Measurements from ENCODE around the gene ESR2. TPM values are rescaled to one million over a fixed set of nuclear protein-coding genes. Genes with fewer than 3 reads are reported as not detected.
"Not testable (repeated sequence)": the region's sequence is repeated elsewhere in the genome, so short reads cannot be mapped to it uniquely, and the experiment has no call there.

The ESR2 gene
- total RNA-seq, 4 donors from 2014 or later, result 0.59 to 2.4 (median 1.5) TPM

- no peak overlapping the region for H3K4me3 ChIP-seq
- DNase-seq (ENCODE audit: low spot score in 2 of 2), result no peak
- no peak overlapping the region for H3K27ac ChIP-seq
- H3K36me3 ChIP-seq, result peaks cover 0 to 98% (median 19%) of the 10 kb centered on the region in 3 donors
- H3K27me3 ChIP-seq, result no peaks in the 10 kb centered on the region
- TF ChIP-seq EP300 (IDR thresholded peaks at IDR 0.05) (no peak), CTCF (IDR thresholded peaks at IDR 0.05) (no peak), POLR2A (IDR thresholded peaks at IDR 0.05) (no peak)
- 93 to 97% methylated on average over 8 of the region's 8 CpGs for WGBS, 2 donors
- no peaks in the 10 kb centered on the region for H3K9me3 ChIP-seq
- H3K4me1 ChIP-seq, result no peaks in the 10 kb centered on the region
These were observed 81.5 kb downstream of the ESR2 start for GRCh38 chr14:64212666-64213065.

GRCh38 chr14:64210912-64211311, 83.3 kb downstream of the ESR2 start:
- not testable (repeated sequence) for H3K4me3 ChIP-seq, H3K27ac ChIP-seq
- 87% methylated on average over 6 of the region's 6 CpGs for WGBS, 2 donors

GRCh38 chr14:64210216-64210615, 84.0 kb downstream of the ESR2 start:
- Histone ChIP-seq H3K27ac (no peak overlapping the region), H3K36me3 (peaks cover 0 to 73% (median 12%) of the 10 kb centered on the region in 3 donors), H3K4me3 (no peak overlapping the region), H3K27me3 (no peaks in the 10 kb centered on the region), H3K9me3 (no peaks in the 10 kb centered on the region), H3K4me1 (no peaks in the 10 kb centered on the region)
- 91 to 92% methylated on average over 12 of the region's 12 CpGs for WGBS, 2 donors
- TF ChIP-seq EP300 (IDR thresholded peaks at IDR 0.05) (no peak), POLR2A (IDR thresholded peaks at IDR 0.05) (no peak), CTCF (IDR thresholded peaks at IDR 0.05) (no peak)
- DNase-seq (ENCODE audit: low spot score in 2 of 2), result no peak

More at GRCh38 chr14:64210912-64211311, 83.3 kb downstream of the ESR2 start:
- H3K36me3 ChIP-seq, result peaks cover 0 to 80% (median 19%) of the 10 kb centered on the region in 3 donors
- H3K9me3 ChIP-seq; DNase-seq (ENCODE audit: low spot score in 2 of 2); H3K4me1 ChIP-seq; H3K27me3 ChIP-seq: not testable (repeated sequence)

GRCh38 chr14:64209444-64210131, 84.6 kb downstream of the ESR2 start:
- no peaks in the 10 kb centered on the region for H3K4me1 ChIP-seq
- H3K9me3 ChIP-seq, result no peaks in the 10 kb centered on the region
- no peaks in the 10 kb centered on the region for H3K27me3 ChIP-seq
- no peak for DNase-seq (ENCODE audit: low spot score in 2 of 2)
- H3K36me3 ChIP-seq, result peaks cover 0 to 67% (median 9%) of the 10 kb centered on the region in 3 donors
- no peak overlapping the region for H3K4me3 ChIP-seq
- 87 to 88% methylated on average over 20 of the region's 21 CpGs for WGBS, 2 donors
- TF ChIP-seq POLR2A (IDR thresholded peaks at IDR 0.05) (no peak), CTCF (IDR thresholded peaks at IDR 0.05) (no peak), EP300 (IDR thresholded peaks at IDR 0.05) (no peak)
- no peak overlapping the region for H3K27ac ChIP-seq

- DNase-seq (ENCODE audit: low spot score in 2 of 2), result no peak
- Histone ChIP-seq H3K27ac (no peak overlapping the region), H3K4me1 (no peaks in the 10 kb centered on the region), H3K9me3 (no peaks in the 10 kb centered on the region), H3K36me3 (peaks cover 0 to 61% (median 9%) of the 10 kb centered on the region in 3 donors), H3K27me3 (no peaks in the 10 kb centered on the region), H3K4me3 (no peak overlapping the region)
- TF ChIP-seq POLR2A (IDR thresholded peaks at IDR 0.05) (no peak), EP300 (IDR thresholded peaks at IDR 0.05) (no peak), CTCF (IDR thresholded peaks at IDR 0.05) (no peak)
- 85 to 89% methylated on average over 10 of the region's 10 CpGs for WGBS, 2 donors
These were observed 85.2 kb downstream of the ESR2 start for GRCh38 chr14:64208981-64209380.
